ENCODE data around the gene MRPL2.
A peak's percentile ranks its signal among the peaks of the same experiment; 100 is the strongest.

The MRPL2 gene

DNA sequence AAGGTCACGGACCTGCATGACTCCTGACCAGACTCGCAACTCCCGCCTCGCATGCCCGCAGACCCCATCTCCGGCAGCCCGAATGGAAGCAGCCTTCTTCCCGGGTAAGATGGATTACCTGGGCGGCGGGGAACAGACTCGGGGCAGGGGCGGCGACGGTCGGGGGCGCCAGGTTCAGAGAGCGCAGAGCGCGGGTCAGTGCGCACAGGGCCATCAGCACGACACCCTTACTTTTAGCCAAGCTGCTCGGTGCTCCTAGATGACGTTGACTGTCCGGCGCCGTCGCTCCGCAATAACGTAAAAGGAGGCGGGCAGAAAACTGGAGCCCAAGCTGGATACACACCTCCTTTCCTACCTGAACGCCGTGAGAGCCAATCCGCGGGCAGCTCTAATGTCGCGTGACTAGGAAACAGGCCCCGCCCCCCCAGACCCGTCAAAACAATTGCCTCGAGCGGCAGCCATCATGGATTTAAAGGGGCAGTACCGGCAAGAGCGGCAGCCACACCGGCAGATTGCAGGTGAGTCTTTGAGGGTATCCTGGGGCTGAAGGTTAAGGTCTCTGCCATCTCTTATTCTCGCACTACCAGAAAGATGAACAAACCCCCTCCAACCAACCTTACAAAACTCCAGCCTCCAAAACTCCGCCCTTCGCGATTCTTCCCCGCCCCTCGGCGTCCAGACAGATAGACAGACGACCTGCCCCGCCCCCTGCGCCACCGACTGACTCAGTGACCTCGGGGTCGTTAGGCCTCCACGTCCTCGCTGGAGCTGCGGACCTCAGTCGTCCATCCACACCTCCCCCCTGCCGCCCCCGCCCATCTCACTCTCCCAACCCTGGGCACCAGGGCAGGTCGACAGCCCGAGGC, at the start of gene MRPL2, which contains the start of gene KLC4:
MRPL2 (minus strand) TSS at position 267 of the 866 bp plus-strand sequence; CDS start at position 214, 53 bp downstream.
KLC4 (plus strand) TSS at position 464 of the 866 bp plus-strand sequence. CDS start 1,705 bp downstream, outside the sequence.
- H3K9me3 ChIP-seq (ENCODE audit: control insufficient read depth, insufficient read depth, low read length), result no peaks in the 10 kb centered on the region
- H3K4me1 ChIP-seq (ENCODE audit: control insufficient read depth, insufficient read depth, low read length), result no peaks in the 10 kb centered on the region
- no CpG with 5 or more reads among the region's 64 CpGs for WGBS (ENCODE audit: insufficient coverage, insufficient read length)
- H3K27me3 ChIP-seq (ENCODE audit: control insufficient read depth, insufficient read depth, low read length), result no peaks in the 10 kb centered on the region
- peak within 1 kb of the TSS; percentile 62 for H3K4me3 ChIP-seq (ENCODE audit: low read length)
- H3K27ac ChIP-seq (ENCODE audit: low read length), result no peak within 1 kb of the TSS
- H3K36me3 ChIP-seq (ENCODE audit: control insufficient read depth, insufficient read depth, low read length), result 0 out of 2 replicates have a peak, but pooled peaks cover 3% of the 10 kb centered on the region
- peak; percentile 95 for DNase-seq (ENCODE audit: low read depth, low spot score)

DNA sequence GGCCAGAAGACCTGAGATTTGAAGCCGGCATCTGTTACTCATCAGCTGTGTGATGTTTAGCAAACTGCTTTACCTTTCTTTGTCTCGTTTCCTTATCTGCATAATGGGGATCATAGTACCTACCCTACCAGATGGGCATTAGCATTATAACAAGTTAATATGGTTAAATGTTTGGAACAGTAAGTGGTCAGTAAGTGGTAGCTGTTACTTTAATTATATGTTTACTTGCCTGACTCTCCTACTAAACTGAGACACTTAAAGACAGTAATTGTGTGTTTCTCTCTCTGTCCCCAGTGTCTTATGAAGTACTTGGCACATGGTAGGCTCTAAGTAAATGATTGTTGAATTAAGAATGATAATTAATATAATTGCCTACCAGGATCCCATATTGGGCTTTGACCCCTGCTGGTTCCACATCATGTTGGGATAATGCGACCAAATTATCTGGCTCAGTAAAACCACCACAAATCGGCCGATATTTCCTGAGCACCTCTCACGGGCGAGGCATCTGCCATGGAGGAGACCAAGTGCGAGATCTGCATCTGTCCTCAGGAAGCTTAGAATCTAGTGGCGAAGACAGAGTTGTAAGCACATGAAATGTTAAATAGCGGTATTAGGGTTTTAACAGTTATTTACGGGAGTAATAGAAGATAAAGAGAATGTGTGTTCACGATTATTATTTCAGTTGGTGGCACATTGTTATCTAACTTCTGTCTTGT, 48.3 kb upstream of the MRPL2 start:
- no peak for DNase-seq (ENCODE audit: low read depth, low spot score)
- Histone ChIP-seq H3K27me3 (ENCODE audit: control insufficient read depth, insufficient read depth, low read length) (no peaks in the 10 kb centered on the region), H3K4me1 (ENCODE audit: control insufficient read depth, insufficient read depth, low read length) (peaks cover 5% of the 10 kb centered on the region; the same call in 1 of the 2 replicates), H3K36me3 (ENCODE audit: control insufficient read depth, insufficient read depth, low read length) (no peaks in the 10 kb centered on the region), H3K4me3 (ENCODE audit: low read length) (no peak overlapping the region), H3K27ac (ENCODE audit: low read length) (no peak overlapping the region), H3K9me3 (ENCODE audit: control insufficient read depth, insufficient read depth, low read length) (no peaks in the 10 kb centered on the region)
- WGBS (ENCODE audit: insufficient coverage, insufficient read length), result 100% methylated on average over 4 of the region's 12 CpGs

DNA sequence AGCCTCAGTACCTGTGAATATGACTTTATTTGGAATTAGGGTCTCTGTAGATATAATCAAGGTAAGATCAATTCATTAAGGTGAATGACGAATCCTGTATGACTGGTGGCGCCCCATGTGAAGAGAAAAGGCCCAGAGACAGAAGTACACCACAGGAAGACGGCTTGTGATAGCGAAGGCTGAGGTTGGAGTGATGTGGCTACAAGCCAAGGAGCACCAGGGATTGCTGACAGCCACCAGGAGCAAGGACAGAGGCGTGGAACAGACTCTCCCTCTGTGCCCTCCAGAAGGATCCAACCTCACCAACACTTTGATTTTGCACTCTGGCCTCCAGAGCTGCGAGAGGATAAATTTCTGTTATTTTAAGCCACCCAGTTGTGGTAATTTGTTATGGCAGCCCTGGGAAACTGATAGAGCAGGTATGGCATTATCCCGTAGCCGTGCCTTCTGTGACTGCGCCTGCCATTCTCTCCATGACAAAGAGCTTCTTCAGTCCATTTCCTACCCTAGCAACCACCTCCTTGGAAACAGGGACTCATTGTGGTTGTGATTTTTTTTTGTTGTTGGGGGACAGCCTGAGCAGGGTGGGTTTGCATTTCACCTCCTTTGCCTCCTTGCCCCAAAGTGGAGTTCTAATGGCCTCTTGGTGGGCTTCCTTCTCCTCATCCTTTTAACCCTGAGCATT, 46.4 kb upstream of the MRPL2 start:
- no peaks in the 10 kb centered on the region for H3K27me3 ChIP-seq (ENCODE audit: control insufficient read depth, insufficient read depth, low read length)
- H3K27ac ChIP-seq (ENCODE audit: low read length), result no peak overlapping the region
- H3K9me3 ChIP-seq (ENCODE audit: control insufficient read depth, insufficient read depth, low read length), result no peaks in the 10 kb centered on the region
- peaks cover 5% of the 10 kb centered on the region; the same call in 1 of the 2 replicates for H3K4me1 ChIP-seq (ENCODE audit: control insufficient read depth, insufficient read depth, low read length)
- no peaks in the 10 kb centered on the region for H3K36me3 ChIP-seq (ENCODE audit: control insufficient read depth, insufficient read depth, low read length)
- DNase-seq (ENCODE audit: low read depth, low spot score), result no peak
- no CpG with 5 or more reads among the region's 9 CpGs for WGBS (ENCODE audit: insufficient coverage, insufficient read length)
- no peak overlapping the region for H3K4me3 ChIP-seq (ENCODE audit: low read length)

DNA sequence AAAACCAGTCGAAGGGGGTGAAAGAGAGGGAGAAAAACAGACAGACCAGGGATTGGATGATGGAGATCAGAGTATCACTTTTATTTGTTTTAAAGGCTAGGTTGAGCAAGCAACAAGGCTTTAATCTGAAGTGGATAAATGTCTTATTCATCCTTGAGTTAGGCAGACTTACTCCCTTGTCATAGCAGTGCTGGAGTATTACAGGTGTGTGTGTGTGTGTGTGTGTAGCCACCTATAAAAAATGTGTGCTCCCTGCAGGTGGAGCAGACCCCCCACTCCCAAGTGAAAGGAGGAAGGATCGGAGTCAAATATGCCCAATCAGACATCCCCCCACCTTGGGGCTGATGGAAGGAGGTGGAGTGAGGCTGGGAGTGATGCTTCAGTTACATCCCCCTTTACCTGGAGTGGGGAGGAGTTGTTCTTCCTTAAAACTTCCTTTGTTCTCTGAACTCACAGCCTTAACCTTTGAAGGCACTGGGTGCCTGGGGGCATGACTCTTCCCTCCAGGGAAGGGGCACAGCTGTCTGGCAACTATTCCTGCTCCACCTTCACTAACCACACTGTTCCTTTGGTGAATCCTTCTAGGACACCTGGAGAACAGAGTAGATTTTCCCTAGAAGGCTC, 44.1 kb upstream of the MRPL2 start:
- no peaks in the 10 kb centered on the region for H3K9me3 ChIP-seq (ENCODE audit: control insufficient read depth, insufficient read depth, low read length)
- H3K36me3 ChIP-seq (ENCODE audit: control insufficient read depth, insufficient read depth, low read length), result no peaks in the 10 kb centered on the region
- no peaks in the 10 kb centered on the region for H3K27me3 ChIP-seq (ENCODE audit: control insufficient read depth, insufficient read depth, low read length)
- H3K27ac ChIP-seq (ENCODE audit: low read length), result no peak overlapping the region
- no peak overlapping the region for H3K4me3 ChIP-seq (ENCODE audit: low read length)
- DNase-seq (ENCODE audit: low read depth, low spot score), result no peak
- H3K4me1 ChIP-seq (ENCODE audit: control insufficient read depth, insufficient read depth, low read length), result peaks cover 5% of the 10 kb centered on the region; the same call in 1 of the 2 replicates
- no CpG with 5 or more reads among the region's 2 CpGs for WGBS (ENCODE audit: insufficient coverage, insufficient read length)

DNA sequence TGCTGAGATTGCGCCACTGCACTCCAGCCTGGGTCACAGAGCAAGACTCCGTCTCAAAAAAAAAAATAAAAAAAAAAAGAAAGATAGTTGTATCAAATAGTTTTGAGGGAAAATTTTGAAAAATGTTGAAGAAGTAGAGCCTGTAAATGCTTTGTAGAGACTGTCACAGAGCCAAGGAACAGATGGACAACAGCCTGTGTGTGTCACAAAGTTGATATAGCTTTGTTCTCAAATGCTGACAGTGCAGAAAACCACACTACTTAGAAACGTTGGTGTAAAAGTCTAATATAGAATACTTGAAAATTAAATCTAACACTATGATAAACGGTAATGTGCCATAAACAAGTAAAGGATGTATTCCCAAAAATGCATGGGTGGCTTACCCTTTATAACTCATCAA, 42.3 kb upstream of the MRPL2 start:
- Histone ChIP-seq H3K36me3 (ENCODE audit: control insufficient read depth, insufficient read depth, low read length) (no peaks in the 10 kb centered on the region), H3K27ac (ENCODE audit: low read length) (no peak overlapping the region), H3K9me3 (ENCODE audit: control insufficient read depth, insufficient read depth, low read length) (no peaks in the 10 kb centered on the region), H3K4me1 (ENCODE audit: control insufficient read depth, insufficient read depth, low read length) (peaks cover 7% of the 10 kb centered on the region), H3K27me3 (ENCODE audit: control insufficient read depth, insufficient read depth, low read length) (no peaks in the 10 kb centered on the region), H3K4me3 (ENCODE audit: low read length) (no peak overlapping the region)
- no CpG with 5 or more reads among the region's 4 CpGs for WGBS (ENCODE audit: insufficient coverage, insufficient read length)
- DNase-seq (ENCODE audit: low read depth, low spot score), result no peak

DNA sequence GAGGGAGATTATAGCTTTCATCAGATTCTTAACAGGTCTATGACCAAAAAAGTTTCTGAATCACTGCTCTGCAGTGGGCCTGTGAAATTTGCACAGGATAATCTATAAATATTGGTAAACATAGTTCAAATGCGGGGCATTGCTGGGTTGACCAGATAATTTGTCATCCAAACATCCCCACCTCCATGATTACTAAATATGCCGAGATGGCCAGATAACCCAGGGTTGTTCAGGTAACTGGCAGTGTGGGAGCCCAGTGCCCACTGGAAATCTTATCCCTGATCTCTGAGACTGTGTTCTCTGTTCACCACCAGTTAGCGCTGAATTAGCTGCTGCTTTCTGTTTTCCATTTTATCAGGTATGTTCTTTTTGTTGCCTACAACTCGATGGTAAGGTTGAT, 38.3 kb upstream of the MRPL2 start:
- Histone ChIP-seq H3K4me3 (ENCODE audit: low read length) (no peak overlapping the region), H3K36me3 (ENCODE audit: control insufficient read depth, insufficient read depth, low read length) (no peaks in the 10 kb centered on the region), H3K27me3 (ENCODE audit: control insufficient read depth, insufficient read depth, low read length) (no peaks in the 10 kb centered on the region), H3K27ac (ENCODE audit: low read length) (no peak overlapping the region), H3K4me1 (ENCODE audit: control insufficient read depth, insufficient read depth, low read length) (peaks cover 8% of the 10 kb centered on the region), H3K9me3 (ENCODE audit: control insufficient read depth, insufficient read depth, low read length) (no peaks in the 10 kb centered on the region)
- DNase-seq (ENCODE audit: low read depth, low spot score), result no peak
- no CpG with 5 or more reads among the region's 4 CpGs for WGBS (ENCODE audit: insufficient coverage, insufficient read length)

DNA sequence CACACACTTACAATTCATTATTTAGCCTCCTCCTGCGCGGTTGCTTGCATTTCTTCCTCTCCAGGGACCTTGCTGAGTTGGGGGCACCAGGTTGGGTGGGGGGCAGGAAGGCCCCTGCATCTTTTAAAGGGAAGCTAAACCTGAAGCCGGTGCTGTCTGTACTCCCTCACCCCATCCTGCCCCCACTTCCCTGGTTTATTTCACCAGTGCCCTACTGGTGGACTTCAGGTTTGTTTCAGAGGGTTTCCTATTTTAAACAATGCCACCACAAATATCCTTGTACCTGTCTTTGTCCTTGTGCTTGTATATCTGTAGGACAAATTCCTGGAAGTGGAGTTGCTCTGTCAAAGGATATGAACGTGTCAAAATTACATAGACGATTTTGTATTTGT, 37.9 kb upstream of the MRPL2 start:
- WGBS (ENCODE audit: insufficient coverage, insufficient read length), result 100% methylated on average over 2 of the region's 5 CpGs
- Histone ChIP-seq H3K4me3 (ENCODE audit: low read length) (no peak overlapping the region), H3K27ac (ENCODE audit: low read length) (no peak overlapping the region), H3K36me3 (ENCODE audit: control insufficient read depth, insufficient read depth, low read length) (no peaks in the 10 kb centered on the region), H3K27me3 (ENCODE audit: control insufficient read depth, insufficient read depth, low read length) (no peaks in the 10 kb centered on the region), H3K4me1 (ENCODE audit: control insufficient read depth, insufficient read depth, low read length) (peaks cover 8% of the 10 kb centered on the region), H3K9me3 (ENCODE audit: control insufficient read depth, insufficient read depth, low read length) (no peaks in the 10 kb centered on the region)
- no peak for DNase-seq (ENCODE audit: low read depth, low spot score)

DNA sequence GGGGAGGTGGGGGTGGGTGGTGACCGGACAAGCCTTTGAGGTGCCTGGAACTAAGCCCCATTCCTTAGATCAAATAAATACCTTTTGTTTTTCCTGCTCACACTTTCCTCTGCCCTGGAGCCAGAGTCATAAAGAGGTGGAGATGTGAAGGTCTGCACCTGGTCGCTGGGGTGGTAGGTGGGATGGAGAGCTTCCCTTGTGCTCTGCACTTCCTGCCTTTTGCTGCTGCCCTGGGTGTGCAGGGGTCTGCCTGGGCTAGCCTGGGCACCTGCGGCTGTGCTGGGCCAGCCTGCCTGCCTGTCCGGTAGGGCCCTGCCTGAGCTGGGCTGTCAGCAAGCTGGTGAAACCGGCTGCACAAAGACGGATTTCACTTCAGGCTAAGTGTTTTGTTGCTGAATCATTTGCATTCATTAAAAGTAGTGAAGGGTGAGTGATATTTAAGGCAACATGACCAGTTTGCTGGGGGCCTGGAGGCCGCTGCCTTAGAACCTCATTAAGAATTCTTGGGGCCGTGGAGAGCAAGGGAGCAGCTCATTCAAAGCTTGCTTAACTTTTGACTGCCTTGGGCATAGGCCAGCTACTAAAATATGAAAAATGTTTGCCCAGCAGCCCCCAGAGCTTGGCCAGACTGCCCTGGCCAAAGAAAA, 37.3 kb upstream of the MRPL2 start:
- Histone ChIP-seq H3K9me3 (ENCODE audit: control insufficient read depth, insufficient read depth, low read length) (no peaks in the 10 kb centered on the region), H3K36me3 (ENCODE audit: control insufficient read depth, insufficient read depth, low read length) (no peaks in the 10 kb centered on the region), H3K4me1 (ENCODE audit: control insufficient read depth, insufficient read depth, low read length) (peaks cover 8% of the 10 kb centered on the region), H3K27ac (ENCODE audit: low read length) (no peak overlapping the region), H3K27me3 (ENCODE audit: control insufficient read depth, insufficient read depth, low read length) (no peaks in the 10 kb centered on the region), H3K4me3 (ENCODE audit: low read length) (no peak overlapping the region)
- no CpG with 5 or more reads among the region's 8 CpGs for WGBS (ENCODE audit: insufficient coverage, insufficient read length)
- DNase-seq (ENCODE audit: low read depth, low spot score), result no peak

DNA sequence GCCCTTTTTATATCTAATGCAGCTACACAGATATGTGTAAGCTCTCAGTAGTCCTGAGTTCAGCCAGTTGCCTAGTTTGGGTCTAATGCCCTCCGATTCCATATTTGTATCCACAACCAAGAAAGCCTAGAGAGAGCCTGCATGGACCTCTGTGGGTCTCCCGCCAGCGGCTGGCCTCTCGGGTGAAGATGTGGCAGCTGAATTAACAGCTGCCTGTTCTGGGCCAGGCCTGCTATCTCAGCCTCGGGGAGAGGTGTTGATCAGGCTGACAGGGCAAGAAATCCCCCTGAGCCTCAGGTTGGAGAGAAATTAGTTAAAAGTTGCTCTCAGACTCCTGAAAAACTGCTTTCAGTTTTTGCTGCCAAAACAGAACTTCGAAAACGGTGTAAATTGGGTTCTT, 36.7 kb upstream of the MRPL2 start:
- H3K4me1 ChIP-seq (ENCODE audit: control insufficient read depth, insufficient read depth, low read length), result peaks cover 8% of the 10 kb centered on the region
- no CpG with 5 or more reads among the region's 7 CpGs for WGBS (ENCODE audit: insufficient coverage, insufficient read length)
- H3K9me3 ChIP-seq (ENCODE audit: control insufficient read depth, insufficient read depth, low read length), result no peaks in the 10 kb centered on the region
- H3K27ac ChIP-seq (ENCODE audit: low read length), result no peak overlapping the region
- DNase-seq (ENCODE audit: low read depth, low spot score), result no peak
- no peaks in the 10 kb centered on the region for H3K27me3 ChIP-seq (ENCODE audit: control insufficient read depth, insufficient read depth, low read length)
- H3K36me3 ChIP-seq (ENCODE audit: control insufficient read depth, insufficient read depth, low read length), result no peaks in the 10 kb centered on the region
- no peak overlapping the region for H3K4me3 ChIP-seq (ENCODE audit: low read length)

Data from iPS DF 6.9 (cell line).